Suprapubic skin (tissue), 3 donors: Measurements from ENCODE around the gene GTF3C2.

Source experiments
- CTCF ChIP-seq, 2 donors: fragments of 200-600 bp in 1 of 2; fragments of 450-650 bp in 1 of 2; sonication (generic) in 1 of 2; IDR thresholded peaks; one replicate each; pipeline ENCODE4 v1.5.1; 2016 to 2019; ENCODE audit warnings: antibody characterized with exemption in 2 of 2, mild to moderate bottlenecking in 1 of 2, moderate library complexity in 1 of 2
- EP300 ChIP-seq: sonication (generic); formaldehyde crosslinking; IDR thresholded peaks from one replicate; pipeline ENCODE4 v1.6.1; 2017; ENCODE audit warnings: antibody characterized with exemption

GRCh38 chr2:27335311-27335710 is 21.3 kb downstream of the GTF3C2 start:
- TF ChIP-seq CTCF (IDR thresholded peaks at IDR 0.05) (no peak), EP300 (no peak)
